Camera-type eye (tissue), 1 donor: Measurements from ENCODE around the gene VCL. TPM values are rescaled to one million over a fixed set of nuclear protein-coding genes. Genes with fewer than 3 reads are reported as not detected.

Source experiments
- total RNA-seq: library from RNA; depleted of rRNA; stranded (reverse); fragments of >200 nt; gene quantifications from one replicate; pipeline ENCODE4 v1.2.3, GENCODE V29; 2014

The VCL gene
- total RNA-seq: 99.8 TPM

DNA sequence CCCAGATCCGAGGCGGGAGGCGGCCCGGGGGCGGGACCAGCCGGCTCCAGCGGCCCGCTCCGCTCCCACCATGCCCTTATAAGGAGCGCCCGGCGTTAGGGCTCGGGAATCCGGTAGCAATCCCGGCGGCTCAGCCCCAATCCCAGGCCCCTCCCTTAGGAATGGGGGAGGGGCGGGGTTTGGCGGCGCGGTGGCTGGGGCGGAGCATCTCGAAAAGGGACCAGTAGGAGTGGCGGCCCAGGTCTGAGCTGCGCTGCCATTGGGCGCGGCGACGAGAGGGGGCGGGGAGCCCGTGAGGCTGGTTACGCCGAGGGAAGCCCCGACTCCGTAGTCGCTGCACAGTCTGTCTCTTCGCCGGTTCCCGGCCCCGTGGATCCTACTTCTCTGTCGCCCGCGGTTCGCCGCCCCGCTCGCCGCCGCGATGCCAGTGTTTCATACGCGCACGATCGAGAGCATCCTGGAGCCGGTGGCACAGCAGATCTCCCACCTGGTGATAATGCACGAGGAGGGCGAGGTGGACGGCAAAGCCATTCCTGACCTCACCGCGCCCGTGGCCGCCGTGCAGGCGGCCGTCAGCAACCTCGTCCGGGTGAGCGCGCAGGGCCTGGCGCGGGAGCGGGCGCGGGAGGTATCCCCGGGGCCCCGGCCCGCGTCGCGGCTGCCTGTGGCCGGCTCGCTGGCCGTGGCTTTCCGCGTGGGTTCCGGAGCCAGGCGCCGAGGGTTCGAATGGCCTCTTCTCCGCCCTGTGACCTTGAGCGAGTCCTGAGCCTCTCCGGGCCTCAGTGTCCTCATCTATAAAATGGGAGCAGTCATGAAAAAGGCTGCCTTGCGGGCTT, at the start of gene VCL:
TSS of gene VCL (plus strand) at position 330 of the 836 bp plus-strand sequence. CDS start at position 422, 92 bp downstream.

DNA sequence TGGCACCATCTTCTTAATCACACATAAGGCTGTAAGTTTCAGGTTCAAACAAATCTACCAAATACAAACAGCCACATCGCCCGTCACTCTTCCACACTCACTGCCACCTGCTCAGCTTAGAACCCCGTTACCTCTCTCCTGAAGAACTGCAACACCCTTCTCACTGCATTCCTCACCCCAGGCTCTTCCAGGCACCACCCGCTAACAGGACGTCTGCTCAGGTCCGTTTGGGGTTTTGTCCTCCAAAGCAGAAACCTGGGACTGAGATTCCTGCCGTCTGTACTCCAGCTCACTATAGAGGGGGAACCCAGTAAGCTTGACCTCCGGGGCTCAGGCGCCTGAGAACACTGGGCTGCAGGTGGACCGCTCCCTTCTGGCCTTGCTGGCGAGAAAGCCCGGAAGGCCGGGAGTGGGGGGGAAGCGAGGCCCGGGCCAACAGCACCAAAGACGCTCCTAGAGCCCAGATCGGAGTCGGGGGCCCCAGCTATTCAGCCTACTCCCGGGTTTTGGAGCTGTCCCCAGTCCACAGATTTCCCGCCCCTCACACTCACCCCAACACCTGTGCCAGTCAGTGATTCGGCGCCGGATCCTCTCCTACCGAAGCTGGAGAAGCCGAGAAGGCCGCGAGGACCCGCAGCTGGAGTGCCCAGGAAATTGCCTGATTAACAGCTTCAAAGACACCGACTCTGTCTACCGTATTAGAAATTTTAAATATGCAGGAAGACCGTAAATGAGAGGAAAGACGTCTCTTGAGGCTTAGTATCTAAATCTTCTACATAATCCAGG, 152.5 kb downstream of the VCL start, which contains the start of gene AP3M1:
TSS of gene AP3M1 (minus strand) at position 625 of the 786 bp plus-strand sequence. CDS start 12,449 bp downstream, outside the sequence.

DNA sequence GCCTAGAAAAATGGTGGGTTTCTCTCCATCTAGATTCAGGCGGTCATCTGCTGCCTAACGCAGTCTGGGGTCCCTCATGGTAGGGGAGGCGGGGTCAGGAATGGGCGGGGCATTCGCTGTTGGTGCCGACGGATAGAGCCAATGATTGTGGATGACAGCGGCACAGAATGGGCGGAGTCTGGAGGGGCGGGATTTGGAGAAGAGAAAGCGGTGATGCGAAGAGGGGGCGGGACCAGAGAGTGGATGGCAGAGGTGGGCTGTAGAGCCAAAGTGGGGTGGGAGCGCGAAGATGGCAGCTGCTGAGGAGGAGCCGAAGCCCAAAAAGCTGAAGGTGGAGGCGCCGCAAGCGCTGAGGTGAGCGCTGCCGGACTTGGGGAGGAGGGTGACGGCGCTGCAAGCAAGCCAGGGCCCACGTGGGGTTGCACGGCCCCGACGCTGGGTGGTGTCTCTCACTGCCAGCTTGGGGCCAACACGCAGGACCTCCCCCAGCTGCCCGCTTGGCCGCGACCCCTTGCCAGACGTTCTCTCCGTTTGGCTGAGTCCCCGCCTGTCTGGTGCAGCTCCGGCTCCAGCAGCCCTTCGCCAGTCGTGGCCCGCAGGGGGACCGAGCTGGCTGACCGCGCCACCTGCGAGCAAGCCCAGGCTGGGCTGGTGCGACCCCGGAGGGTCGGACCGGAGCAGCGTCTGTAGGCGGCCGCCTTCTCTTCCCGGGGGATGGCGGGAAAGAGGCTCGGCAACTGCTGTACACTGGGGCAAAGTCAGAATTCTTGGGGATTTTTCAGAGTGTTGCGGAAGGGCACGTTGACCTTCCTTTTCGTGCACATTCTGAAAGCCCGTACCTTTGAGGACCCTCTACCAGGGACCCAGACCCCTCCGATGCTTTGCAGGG, 153.3 kb downstream of the VCL start, which contains the start of gene ADK:
TSS of gene ADK (plus strand) at position 232 of the 889 bp plus-strand sequence. CDS start at position 290, 58 bp downstream.

Other genes starting within 250 kb of the VCL start
- 12.4 TPM for gene CHCHD1, start 216.1 kb upstream of the VCL start, total RNA-seq
- 97.1 TPM for gene ZSWIM8, start 212.5 kb upstream of the VCL start, total RNA-seq
- 20.9 TPM for gene NDST2, start 186.5 kb upstream of the VCL start, total RNA-seq
- gene CAMK2G, start 123.6 kb upstream of the VCL start, total RNA-seq: 47.4 TPM
- gene PLAU, start 87.0 kb upstream of the VCL start, total RNA-seq: 8.1 TPM
- 51.2 TPM for gene AP3M1, start 152.7 kb downstream of the VCL start, total RNA-seq
- 49.6 TPM for gene ADK, start 153.1 kb downstream of the VCL start, total RNA-seq